ENCODE results near the gene CCND1.

The CCND1 gene

DNA sequence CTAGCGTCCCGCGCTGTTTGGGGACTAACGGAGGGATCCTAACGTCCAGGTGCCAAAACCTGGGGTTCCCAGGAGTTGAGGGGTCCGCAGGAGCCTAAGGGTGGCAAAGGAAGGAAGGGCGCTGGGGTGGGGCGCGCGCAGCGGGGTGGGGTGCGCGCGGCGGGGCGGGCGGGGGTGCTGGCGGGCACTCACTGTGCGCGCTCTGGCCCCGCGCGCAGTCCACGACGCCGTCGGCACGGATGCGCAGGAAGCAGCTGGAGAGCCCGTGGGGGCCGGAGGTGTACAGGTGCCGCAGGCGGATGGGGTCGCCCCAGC lies 62.5 kb downstream of the CCND1 start:
- H3K4me3 ChIP-seq (ENCODE audit: low read depth, low read length), result no peak overlapping the region
- TF ChIP-seq, protein P1, sequence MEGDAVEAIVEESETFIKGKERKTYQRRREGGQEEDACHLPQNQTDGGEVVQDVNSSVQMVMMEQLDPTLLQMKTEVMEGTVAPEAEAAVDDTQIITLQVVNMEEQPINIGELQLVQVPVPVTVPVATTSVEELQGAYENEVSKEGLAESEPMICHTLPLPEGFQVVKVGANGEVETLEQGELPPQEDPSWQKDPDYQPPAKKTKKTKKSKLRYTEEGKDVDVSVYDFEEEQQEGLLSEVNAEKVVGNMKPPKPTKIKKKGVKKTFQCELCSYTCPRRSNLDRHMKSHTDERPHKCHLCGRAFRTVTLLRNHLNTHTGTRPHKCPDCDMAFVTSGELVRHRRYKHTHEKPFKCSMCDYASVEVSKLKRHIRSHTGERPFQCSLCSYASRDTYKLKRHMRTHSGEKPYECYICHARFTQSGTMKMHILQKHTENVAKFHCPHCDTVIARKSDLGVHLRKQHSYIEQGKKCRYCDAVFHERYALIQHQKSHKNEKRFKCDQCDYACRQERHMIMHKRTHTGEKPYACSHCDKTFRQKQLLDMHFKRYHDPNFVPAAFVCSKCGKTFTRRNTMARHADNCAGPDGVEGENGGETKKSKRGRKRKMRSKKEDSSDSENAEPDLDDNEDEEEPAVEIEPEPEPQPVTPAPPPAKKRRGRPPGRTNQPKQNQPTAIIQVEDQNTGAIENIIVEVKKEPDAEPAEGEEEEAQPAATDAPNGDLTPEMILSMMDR (IDR thresholded peaks at IDR 0.05; ENCODE audit: insufficient read depth, low read depth, low read length, missing control alignments), result no peak

More for the DNA sequence above, 62.5 kb downstream of the CCND1 start:
- DNase-seq (ENCODE audit: low read depth), result no peak
